Fibroblast of villous mesenchyme (primary cell): ENCODE measurements around the gene HLCS. TPM values are rescaled to one million over a fixed set of nuclear protein-coding genes. Genes with fewer than 3 reads are reported as not detected.

Experiments used
- DNase-seq: peaks from one replicate; pipeline ENCODE4 v3.0.0-alpha.2; 2010; ENCODE audit warnings: low read depth
- H3K4me3 ChIP-seq: 2 replicates; pipeline ENCODE4 v1.5.1; 2011; ENCODE audit warnings: low read depth, mild to moderate bottlenecking, low read length
- total RNA-seq: library from RNA; depleted of rRNA; stranded (reverse); fragments of >200 nt; gene quantifications from 2 replicates; pipeline ENCODE4 v1.2.3, GENCODE V29; 2012
- TF ChIP-seq, protein P1 (sequence below): IDR thresholded peaks from 2 replicates; pipeline ENCODE4 v1.5.1; 2012; ENCODE audit warnings: low read depth, mild to moderate bottlenecking, low read length; ENCODE audit not compliant: insufficient read depth

Gene HLCS
- total RNA-seq, 1 donor: 44.0 TPM

DNA sequence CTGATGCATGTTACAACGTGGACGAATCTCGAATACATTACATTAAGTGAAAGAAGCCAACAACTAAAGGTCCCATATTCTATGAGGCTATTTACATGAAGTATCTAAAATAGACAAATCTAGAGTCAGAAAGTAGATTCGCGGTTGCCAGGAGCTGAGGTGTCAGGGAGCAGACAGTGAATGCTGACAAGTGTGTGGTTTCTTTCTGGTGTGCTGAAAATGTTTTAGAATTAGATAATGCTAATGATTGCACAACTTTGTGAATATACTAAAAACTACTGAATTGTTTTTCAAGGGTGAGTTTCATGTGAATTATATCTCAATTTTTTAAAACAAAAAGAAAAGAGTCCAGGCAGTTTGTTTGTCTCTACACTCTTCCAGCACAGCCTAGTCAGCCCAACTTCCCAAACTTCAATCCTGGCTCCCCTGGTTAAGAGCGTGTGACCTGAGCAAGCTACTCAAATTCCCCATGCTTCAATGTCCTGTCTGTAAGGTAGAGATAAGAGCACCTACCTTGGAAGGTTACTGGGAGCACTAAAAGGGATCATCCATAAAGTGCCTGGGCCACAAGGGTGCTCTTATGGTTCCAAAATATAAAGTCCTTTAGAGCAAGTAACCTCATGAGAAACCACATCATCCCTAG, 20.9 kb downstream of the HLCS start:
- no peak overlapping the region for H3K4me3 ChIP-seq
- TF ChIP-seq, protein P1, sequence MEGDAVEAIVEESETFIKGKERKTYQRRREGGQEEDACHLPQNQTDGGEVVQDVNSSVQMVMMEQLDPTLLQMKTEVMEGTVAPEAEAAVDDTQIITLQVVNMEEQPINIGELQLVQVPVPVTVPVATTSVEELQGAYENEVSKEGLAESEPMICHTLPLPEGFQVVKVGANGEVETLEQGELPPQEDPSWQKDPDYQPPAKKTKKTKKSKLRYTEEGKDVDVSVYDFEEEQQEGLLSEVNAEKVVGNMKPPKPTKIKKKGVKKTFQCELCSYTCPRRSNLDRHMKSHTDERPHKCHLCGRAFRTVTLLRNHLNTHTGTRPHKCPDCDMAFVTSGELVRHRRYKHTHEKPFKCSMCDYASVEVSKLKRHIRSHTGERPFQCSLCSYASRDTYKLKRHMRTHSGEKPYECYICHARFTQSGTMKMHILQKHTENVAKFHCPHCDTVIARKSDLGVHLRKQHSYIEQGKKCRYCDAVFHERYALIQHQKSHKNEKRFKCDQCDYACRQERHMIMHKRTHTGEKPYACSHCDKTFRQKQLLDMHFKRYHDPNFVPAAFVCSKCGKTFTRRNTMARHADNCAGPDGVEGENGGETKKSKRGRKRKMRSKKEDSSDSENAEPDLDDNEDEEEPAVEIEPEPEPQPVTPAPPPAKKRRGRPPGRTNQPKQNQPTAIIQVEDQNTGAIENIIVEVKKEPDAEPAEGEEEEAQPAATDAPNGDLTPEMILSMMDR: no peak
- DNase-seq: peak; percentile 47

DNA sequence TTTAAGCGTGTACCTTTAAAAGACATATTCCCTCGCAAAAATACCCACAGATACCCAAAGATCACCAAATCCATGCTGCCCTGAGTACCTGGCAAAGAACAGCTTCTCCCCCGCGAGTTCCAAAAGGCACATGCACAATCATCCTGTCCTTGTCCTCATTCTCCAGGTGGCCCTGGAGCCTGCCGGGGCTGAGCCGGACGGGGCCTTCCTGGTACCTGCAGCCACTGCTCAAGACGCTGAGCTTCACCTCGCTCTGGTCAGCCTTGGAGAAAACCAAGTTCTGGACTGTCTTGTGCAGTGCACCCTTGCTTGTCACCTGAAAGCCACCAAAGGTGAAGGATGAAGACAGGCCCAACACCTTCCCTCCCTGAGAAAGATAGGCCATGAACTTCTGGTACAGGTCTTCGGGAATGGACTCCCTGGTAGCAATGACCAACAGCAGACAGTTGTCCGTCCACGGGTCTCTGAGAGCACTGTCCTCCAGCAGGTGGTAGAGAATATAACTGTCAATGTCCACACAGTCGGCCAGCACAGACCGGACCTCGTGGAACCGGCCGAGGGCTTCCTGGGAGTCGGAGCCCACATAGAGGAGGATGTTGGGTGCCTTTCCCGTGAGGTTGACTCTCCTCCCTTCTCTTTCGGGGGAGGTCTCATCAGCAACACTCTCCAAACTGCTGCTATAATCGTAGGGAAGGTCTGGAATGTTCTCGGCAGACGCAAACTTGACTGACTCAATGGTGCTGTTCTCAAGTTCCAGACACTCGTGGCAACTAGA, 29.9 kb downstream of the HLCS start:
- no peak for DNase-seq
- TF ChIP-seq, protein P1: no peak
- no peak overlapping the region for H3K4me3 ChIP-seq

DNA sequence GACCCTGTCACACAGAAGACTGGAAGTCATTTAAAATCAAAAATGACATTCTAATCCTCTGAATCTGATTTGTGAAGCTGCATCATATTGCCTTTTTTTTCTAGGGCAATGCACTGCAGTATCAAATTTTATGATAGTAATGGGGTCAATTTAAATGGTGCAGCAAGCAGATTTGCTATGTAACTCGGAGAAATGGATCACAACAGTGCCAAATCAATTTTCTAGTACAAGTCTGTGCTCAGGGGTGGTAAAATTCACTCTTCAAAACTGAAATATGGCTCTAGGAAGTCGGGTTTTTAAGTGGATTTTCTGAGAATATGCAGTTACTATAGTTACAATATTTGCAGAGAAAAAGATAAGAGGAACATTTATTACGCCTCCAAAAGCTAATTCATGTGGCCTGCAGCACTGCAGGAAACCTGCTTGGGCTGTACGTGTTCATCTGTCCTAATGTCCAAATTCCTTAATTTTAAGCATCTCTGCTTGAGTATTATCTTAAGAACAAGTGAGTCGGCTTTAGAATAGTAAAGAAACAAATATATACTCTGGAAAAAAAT, 31.5 kb downstream of the HLCS start:
- TF ChIP-seq, protein P1: no peak
- no peak overlapping the region for H3K4me3 ChIP-seq
- no peak for DNase-seq

DNA sequence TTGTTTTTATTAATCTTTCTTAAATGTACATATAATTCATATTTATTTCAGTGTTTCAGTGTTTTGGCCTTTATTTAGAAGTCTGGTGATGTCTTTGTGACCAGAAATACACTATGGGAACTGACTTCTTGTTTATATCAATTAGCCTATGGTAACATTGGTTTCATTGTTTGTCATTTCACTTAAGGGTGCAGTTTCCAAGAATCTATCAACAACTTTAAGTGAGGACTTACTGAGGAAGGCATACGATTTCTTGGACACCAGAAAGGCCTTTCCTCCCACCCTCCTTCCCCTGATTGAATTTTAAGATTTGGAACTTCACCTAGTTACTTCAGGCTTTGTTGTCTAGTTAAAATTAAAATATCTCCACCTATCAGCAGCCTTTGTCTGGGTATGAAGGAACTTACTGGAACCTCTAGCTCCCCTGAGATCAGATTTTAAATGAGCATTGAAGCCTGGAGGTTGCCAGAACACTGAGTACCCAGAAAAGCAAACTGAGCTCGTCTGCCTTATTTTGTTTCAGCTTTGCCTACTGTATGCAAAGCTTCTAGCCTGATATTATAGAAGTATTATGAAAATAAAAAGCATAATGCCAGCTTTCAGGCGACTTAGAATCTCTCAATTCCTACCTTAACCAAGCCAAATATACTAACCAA, 34.2 kb downstream of the HLCS start:
- TF ChIP-seq, protein P1: no peak
- no peak for DNase-seq
- H3K4me3 ChIP-seq: no peak overlapping the region

DNA sequence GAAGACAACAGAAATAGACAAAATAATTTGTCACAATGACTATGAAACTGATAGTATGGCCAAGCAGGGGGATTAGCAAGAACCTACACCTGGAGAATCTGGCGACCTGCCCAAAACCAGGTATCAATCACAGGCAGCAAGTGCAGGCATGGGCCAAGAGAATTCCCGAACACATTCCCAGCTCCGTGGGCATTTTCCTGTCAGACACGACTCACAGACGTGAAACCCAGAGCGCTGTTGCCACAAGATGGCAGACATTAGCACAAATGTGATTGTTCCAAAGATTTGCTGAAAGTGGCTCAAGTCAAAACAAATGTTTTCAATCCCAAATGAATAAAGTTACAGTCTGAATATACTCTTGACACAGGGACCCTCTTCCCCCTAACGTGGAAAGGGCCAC, 36.8 kb downstream of the HLCS start:
- no peak for DNase-seq
- no peak overlapping the region for H3K4me3 ChIP-seq
- TF ChIP-seq, protein P1: peak; percentile 8

DNA sequence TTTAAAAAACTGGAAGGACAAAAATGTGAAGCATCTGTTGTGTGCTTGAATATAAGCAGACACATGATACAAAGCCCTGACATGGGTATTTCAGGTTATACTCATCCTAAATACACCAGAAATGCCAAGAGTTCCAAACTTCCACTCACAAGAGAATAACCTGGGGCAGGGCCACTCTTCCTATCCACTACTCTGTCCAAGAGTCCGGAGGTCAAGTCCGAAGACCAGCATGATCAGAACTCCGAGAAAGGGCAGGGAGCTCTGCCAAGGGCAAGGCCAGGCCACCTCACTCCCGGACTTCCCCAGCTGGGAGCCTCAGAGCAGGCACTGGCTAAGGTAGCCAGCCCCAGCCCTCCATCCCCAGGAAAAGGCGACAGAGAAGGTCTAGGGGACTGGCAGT, 37.5 kb downstream of the HLCS start:
- DNase-seq: no peak
- TF ChIP-seq, protein P1: no peak
- no peak overlapping the region for H3K4me3 ChIP-seq
